ENCODE results near the gene PWP1. TPM values are rescaled to one million over a fixed set of nuclear protein-coding genes. Genes with fewer than 3 reads are reported as not detected.

The PWP1 gene
- polyA plus RNA-seq, 4 donors: 12.4 to 34.4 (median 22.0) TPM

DNA sequence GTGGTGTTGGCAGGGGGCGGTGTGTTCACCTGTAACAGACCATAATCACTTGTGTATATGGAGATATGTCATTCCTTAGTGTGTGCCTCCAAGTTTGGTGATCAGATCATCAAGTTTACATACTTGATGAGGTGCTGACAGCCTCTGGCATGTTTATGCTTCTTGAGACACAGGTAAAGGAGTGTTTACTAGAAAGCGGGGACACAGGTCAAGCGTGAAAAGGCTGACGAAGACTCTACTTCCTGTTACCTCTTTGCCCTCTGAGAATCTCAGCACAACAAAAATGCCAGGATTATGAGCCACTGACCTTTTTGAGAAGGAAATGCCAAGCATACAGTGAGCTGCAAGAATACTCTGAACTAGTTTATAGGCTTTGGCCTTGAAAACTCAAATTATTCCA lies 45.8 kb downstream of the PWP1 start:
- DNase-seq (peak in 1 of 2 donors; percentile 2), FAIRE-seq (no peak)

GRCh38 chr12:107732365-107732764 lies 46.8 kb downstream of the PWP1 start:
- no peak for FAIRE-seq
- WGBS, 3 donors: 89 to 98% (median 91%) methylated on average over 3 of the region's 3 CpGs
- H3K27me3 ChIP-seq (ENCODE audit: control insufficient read depth in 3 of 3, insufficient read depth in 3 of 3, low read length in 3 of 3): no peaks in the 10 kb centered on the region
- DNase-seq: no peak
- H3K27ac ChIP-seq (ENCODE audit: low read depth in 1 of 3, low read length in 2 of 3): no peak overlapping the region
- H3K36me3 ChIP-seq (ENCODE audit: control insufficient read depth in 3 of 3, insufficient read depth in 2 of 3, low read depth in 1 of 3, low read length in 3 of 3): peaks cover 10 to 20% (median 16%) of the 10 kb centered on the region in 3 donors
- no peak overlapping the region for H3K4me3 ChIP-seq (ENCODE audit: low read depth in 1 of 3, low read length in 3 of 3)
- H3K4me1 ChIP-seq (ENCODE audit: control insufficient read depth in 3 of 3, insufficient read depth in 2 of 3, low read depth in 1 of 3, low read length in 2 of 3): no peaks in the 10 kb centered on the region
- no peaks in the 10 kb centered on the region for H3K9me3 ChIP-seq (ENCODE audit: control insufficient read depth in 2 of 2, insufficient read depth in 1 of 2, low read depth in 1 of 2, low read length in 1 of 2)

More for the DNA sequence above, 45.8 kb downstream of the PWP1 start:
- H3K4me1 ChIP-seq (ENCODE audit: control insufficient read depth in 3 of 3, insufficient read depth in 2 of 3, low read depth in 1 of 3, low read length in 2 of 3): no peaks in the 10 kb centered on the region
- H3K27me3 ChIP-seq (ENCODE audit: control insufficient read depth in 3 of 3, insufficient read depth in 3 of 3, low read length in 3 of 3): no peaks in the 10 kb centered on the region
- WGBS, 3 donors: 66 to 89% (median 70%) methylated on average over 4 of the region's 4 CpGs
- no peak overlapping the region for H3K27ac ChIP-seq (ENCODE audit: low read depth in 1 of 3, low read length in 2 of 3)
- H3K36me3 ChIP-seq (ENCODE audit: control insufficient read depth in 3 of 3, insufficient read depth in 2 of 3, low read depth in 1 of 3, low read length in 3 of 3): peaks cover 10 to 16% (median 13%) of the 10 kb centered on the region in 3 donors
- no peaks in the 10 kb centered on the region for H3K9me3 ChIP-seq (ENCODE audit: control insufficient read depth in 2 of 2, insufficient read depth in 1 of 2, low read depth in 1 of 2, low read length in 1 of 2)
- no peak overlapping the region for H3K4me3 ChIP-seq (ENCODE audit: low read depth in 1 of 3, low read length in 3 of 3)

DNA sequence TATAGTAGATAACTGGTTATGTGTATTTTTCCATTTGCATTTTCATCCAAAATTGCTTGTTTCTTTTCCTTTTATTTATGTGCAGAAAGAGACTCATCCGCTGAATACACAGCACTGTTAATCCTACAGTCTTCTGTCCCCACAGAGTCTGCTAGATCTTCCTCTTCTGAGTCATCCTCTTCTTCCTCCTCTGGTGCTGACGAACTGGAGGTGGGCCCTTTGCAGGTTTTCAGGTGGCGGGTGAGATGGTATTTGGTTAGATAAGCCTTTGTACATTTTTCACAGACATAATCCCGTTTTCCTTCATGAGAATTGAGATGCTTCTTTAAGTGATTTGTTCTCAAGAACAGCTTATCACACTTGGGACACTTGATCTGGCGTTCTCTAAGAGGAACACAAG lies 48.5 kb downstream of the PWP1 start:
- H3K36me3 ChIP-seq (ENCODE audit: control insufficient read depth in 3 of 3, insufficient read depth in 2 of 3, low read depth in 1 of 3, low read length in 3 of 3): peaks cover 20 to 28% (median 22%) of the 10 kb centered on the region in 3 donors
- no peaks in the 10 kb centered on the region for H3K9me3 ChIP-seq (ENCODE audit: control insufficient read depth in 2 of 2, insufficient read depth in 1 of 2, low read depth in 1 of 2, low read length in 1 of 2)
- no peak for FAIRE-seq
- no peak overlapping the region for H3K4me3 ChIP-seq (ENCODE audit: low read depth in 1 of 3, low read length in 3 of 3)
- H3K27ac ChIP-seq (ENCODE audit: low read depth in 1 of 3, low read length in 2 of 3): no peak overlapping the region
- WGBS, 3 donors: 80 to 86% (median 85%) methylated on average over 5 of the region's 5 CpGs
- DNase-seq: no peak
- H3K27me3 ChIP-seq (ENCODE audit: control insufficient read depth in 3 of 3, insufficient read depth in 3 of 3, low read length in 3 of 3): no peaks in the 10 kb centered on the region
- H3K4me1 ChIP-seq (ENCODE audit: control insufficient read depth in 3 of 3, insufficient read depth in 2 of 3, low read depth in 1 of 3, low read length in 2 of 3): no peaks in the 10 kb centered on the region

- no peak overlapping the region for H3K4me3 ChIP-seq (ENCODE audit: low read depth in 1 of 3, low read length in 3 of 3)
- H3K27me3 ChIP-seq (ENCODE audit: control insufficient read depth in 3 of 3, insufficient read depth in 3 of 3, low read length in 3 of 3): no peaks in the 10 kb centered on the region
- H3K27ac ChIP-seq (ENCODE audit: low read depth in 1 of 3, low read length in 2 of 3): no peak overlapping the region
- WGBS, 3 donors: 95 to 100% (median 97%) methylated on average over 2 of the region's 2 CpGs
- H3K9me3 ChIP-seq (ENCODE audit: control insufficient read depth in 2 of 2, insufficient read depth in 1 of 2, low read depth in 1 of 2, low read length in 1 of 2): no peaks in the 10 kb centered on the region
- H3K4me1 ChIP-seq (ENCODE audit: control insufficient read depth in 3 of 3, insufficient read depth in 2 of 3, low read depth in 1 of 3, low read length in 2 of 3): no peaks in the 10 kb centered on the region
- FAIRE-seq: no peak
- peaks cover 21 to 32% (median 30%) of the 10 kb centered on the region in 3 donors for H3K36me3 ChIP-seq (ENCODE audit: control insufficient read depth in 3 of 3, insufficient read depth in 2 of 3, low read depth in 1 of 3, low read length in 3 of 3)
- DNase-seq: no peak
Observed at GRCh38 chr12:107735763-107736162, 50.2 kb downstream of the PWP1 start.

DNA sequence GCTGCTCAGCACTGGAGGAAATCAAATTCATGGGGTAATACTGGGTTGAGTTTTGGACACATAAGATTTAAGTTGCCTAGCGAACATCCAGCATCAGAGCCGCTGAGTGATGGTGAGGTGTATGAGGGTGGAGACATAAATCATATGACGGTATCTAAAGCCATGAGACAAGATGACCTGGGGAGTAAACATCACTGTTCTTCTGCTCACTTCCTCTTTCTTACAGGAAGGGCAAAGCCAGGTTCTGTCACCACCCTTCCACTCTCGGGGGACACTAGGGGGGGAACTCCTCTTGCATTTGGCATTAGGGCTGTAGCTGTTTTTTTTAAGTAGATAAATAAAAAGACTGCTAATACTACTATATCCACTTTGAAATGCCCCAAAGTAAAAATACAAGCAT lies 51.3 kb downstream of the PWP1 start:
- Histone ChIP-seq H3K9me3 (ENCODE audit: control insufficient read depth in 2 of 2, insufficient read depth in 1 of 2, low read depth in 1 of 2, low read length in 1 of 2) (no peaks in the 10 kb centered on the region), H3K36me3 (ENCODE audit: control insufficient read depth in 3 of 3, insufficient read depth in 2 of 3, low read depth in 1 of 3, low read length in 3 of 3) (peaks cover 23 to 37% (median 34%) of the 10 kb centered on the region in 3 donors), H3K4me3 (ENCODE audit: low read depth in 1 of 3, low read length in 3 of 3) (no peak overlapping the region), H3K27ac (ENCODE audit: low read depth in 1 of 3, low read length in 2 of 3) (no peak overlapping the region), H3K27me3 (ENCODE audit: control insufficient read depth in 3 of 3, insufficient read depth in 3 of 3, low read length in 3 of 3) (no peaks in the 10 kb centered on the region), H3K4me1 (ENCODE audit: control insufficient read depth in 3 of 3, insufficient read depth in 2 of 3, low read depth in 1 of 3, low read length in 2 of 3) (no peaks in the 10 kb centered on the region)
- 83 to 93% (median 84%) methylated on average over 4 of the region's 4 CpGs for WGBS, 3 donors
- no peak for FAIRE-seq
- DNase-seq: no peak

DNA sequence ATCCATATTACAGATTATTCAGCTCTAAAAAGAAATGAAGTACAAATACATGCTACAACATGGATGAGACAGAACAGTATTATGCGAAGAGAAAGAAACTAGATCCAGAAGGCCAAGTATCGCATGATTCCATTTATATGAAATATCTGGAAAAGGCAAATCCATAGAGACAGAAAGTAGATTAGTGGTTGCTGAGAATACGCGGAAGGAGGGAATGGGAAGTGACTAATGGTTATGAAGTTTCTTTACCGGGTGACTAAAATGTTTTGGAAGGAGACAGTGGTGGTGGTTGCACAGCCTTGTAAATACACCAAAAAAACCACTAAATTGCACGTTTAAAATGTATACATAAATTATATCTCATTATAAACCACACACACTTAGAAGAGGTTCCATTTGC lies 62.9 kb downstream of the PWP1 start:
- Histone ChIP-seq H3K9me3 (ENCODE audit: control insufficient read depth in 2 of 2, insufficient read depth in 1 of 2, low read depth in 1 of 2, low read length in 1 of 2) (no peaks in the 10 kb centered on the region), H3K4me1 (ENCODE audit: control insufficient read depth in 3 of 3, insufficient read depth in 2 of 3, low read depth in 1 of 3, low read length in 2 of 3) (no peaks in the 10 kb centered on the region), H3K27ac (ENCODE audit: low read depth in 1 of 3, low read length in 2 of 3) (no peak overlapping the region), H3K36me3 (ENCODE audit: control insufficient read depth in 3 of 3, insufficient read depth in 2 of 3, low read depth in 1 of 3, low read length in 3 of 3) (peaks cover 7 to 45% (median 45%) of the 10 kb centered on the region in 3 donors), H3K4me3 (ENCODE audit: low read depth in 1 of 3, low read length in 3 of 3) (no peak overlapping the region), H3K27me3 (ENCODE audit: control insufficient read depth in 3 of 3, insufficient read depth in 3 of 3, low read length in 3 of 3) (no peaks in the 10 kb centered on the region)
- WGBS, 3 donors: 76 to 86% (median 81%) methylated on average over 6 of the region's 6 CpGs
- DNase-seq (no peak), FAIRE-seq (no peak)

DNA sequence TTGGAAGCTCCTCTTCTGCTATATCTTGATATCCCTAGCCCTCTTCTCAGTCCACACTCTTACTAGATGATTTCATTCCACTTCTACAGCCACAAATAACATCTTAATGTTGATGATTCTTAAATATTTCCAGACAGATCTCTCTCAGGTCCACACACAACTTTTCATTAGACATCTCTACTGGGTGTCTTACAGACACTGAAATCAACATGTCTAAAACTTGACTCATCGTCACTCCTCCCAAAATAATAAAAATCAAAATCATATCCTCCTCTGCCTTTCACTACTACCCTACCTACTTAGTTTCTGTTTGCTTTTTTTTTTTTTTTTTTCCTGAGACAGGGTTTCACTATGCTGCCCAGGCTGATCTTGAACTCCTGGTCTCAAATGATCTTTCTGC lies 63.5 kb downstream of the PWP1 start:
- no peak for DNase-seq
- no peaks in the 10 kb centered on the region for H3K4me1 ChIP-seq (ENCODE audit: control insufficient read depth in 3 of 3, insufficient read depth in 2 of 3, low read depth in 1 of 3, low read length in 2 of 3)
- no peak overlapping the region for H3K4me3 ChIP-seq (ENCODE audit: low read depth in 1 of 3, low read length in 3 of 3)
- no peaks in the 10 kb centered on the region for H3K9me3 ChIP-seq (ENCODE audit: control insufficient read depth in 2 of 2, insufficient read depth in 1 of 2, low read depth in 1 of 2, low read length in 1 of 2)
- no peak for FAIRE-seq
- H3K36me3 ChIP-seq (ENCODE audit: control insufficient read depth in 3 of 3, insufficient read depth in 2 of 3, low read depth in 1 of 3, low read length in 3 of 3): peaks cover 7 to 48% (median 41%) of the 10 kb centered on the region in 3 donors
- H3K27me3 ChIP-seq (ENCODE audit: control insufficient read depth in 3 of 3, insufficient read depth in 3 of 3, low read length in 3 of 3): no peaks in the 10 kb centered on the region
- H3K27ac ChIP-seq (ENCODE audit: low read depth in 1 of 3, low read length in 2 of 3): no peak overlapping the region
- 91 to 100% (median 93%) methylated on average over 1 of the region's 1 CpG for WGBS, 3 donors

DNA sequence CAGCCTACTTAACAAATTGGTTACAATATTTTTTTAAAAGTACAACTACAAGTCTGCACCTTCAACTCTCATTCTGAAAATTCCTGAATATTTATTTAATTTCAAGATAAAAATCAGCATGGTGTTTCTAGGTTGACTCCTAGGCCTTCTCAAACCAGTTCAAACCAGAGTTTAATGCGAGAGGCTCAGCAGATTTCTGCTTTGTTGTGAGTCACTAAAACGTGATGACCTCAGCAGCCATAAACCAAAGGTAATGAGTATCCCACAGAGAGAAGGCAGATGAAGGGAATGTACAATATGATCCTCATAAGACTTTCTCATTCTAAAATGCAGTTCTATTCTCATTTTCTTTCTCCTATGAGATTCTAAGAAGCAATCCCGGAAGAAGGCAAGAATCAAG lies 73.8 kb downstream of the PWP1 start:
- FAIRE-seq (no peak), DNase-seq (peak; percentile 93 to 95)
- H3K36me3 ChIP-seq (ENCODE audit: control insufficient read depth in 3 of 3, insufficient read depth in 2 of 3, low read depth in 1 of 3, low read length in 3 of 3): peaks cover 2 to 20% (median 6%) of the 10 kb centered on the region in 3 donors
- peaks cover 5 to 6% (median 6%) of the 10 kb centered on the region in 3 donors for H3K4me1 ChIP-seq (ENCODE audit: control insufficient read depth in 3 of 3, insufficient read depth in 2 of 3, low read depth in 1 of 3, low read length in 2 of 3)
- H3K4me3 ChIP-seq (ENCODE audit: low read depth in 1 of 3, low read length in 3 of 3): peak overlapping the region in 2 of 3 donors; percentile 84 to 90
- WGBS, 3 donors: 11 to 31% (median 14%) methylated on average over 3 of the region's 3 CpGs
- H3K9me3 ChIP-seq (ENCODE audit: control insufficient read depth in 2 of 2, insufficient read depth in 1 of 2, low read depth in 1 of 2, low read length in 1 of 2): no peaks in the 10 kb centered on the region
- H3K27ac ChIP-seq (ENCODE audit: low read depth in 1 of 3, low read length in 2 of 3): peak overlapping the region in 2 of 3 donors; percentile 85 to 96
- peaks cover 0 to 4% (median 0%) of the 10 kb centered on the region in 3 donors for H3K27me3 ChIP-seq (ENCODE audit: control insufficient read depth in 3 of 3, insufficient read depth in 3 of 3, low read length in 3 of 3)

- FAIRE-seq (no peak), DNase-seq (peak; percentile 41 to 72)
- H3K36me3 ChIP-seq (ENCODE audit: control insufficient read depth in 3 of 3, insufficient read depth in 2 of 3, low read depth in 1 of 3, low read length in 3 of 3): peaks cover 2 to 15% (median 2%) of the 10 kb centered on the region in 3 donors
- peaks cover 0 to 5% (median 0%) of the 10 kb centered on the region in 3 donors for H3K27me3 ChIP-seq (ENCODE audit: control insufficient read depth in 3 of 3, insufficient read depth in 3 of 3, low read length in 3 of 3)
- peaks cover 5 to 6% (median 6%) of the 10 kb centered on the region in 3 donors for H3K4me1 ChIP-seq (ENCODE audit: control insufficient read depth in 3 of 3, insufficient read depth in 2 of 3, low read depth in 1 of 3, low read length in 2 of 3)
- H3K9me3 ChIP-seq (ENCODE audit: control insufficient read depth in 2 of 2, insufficient read depth in 1 of 2, low read depth in 1 of 2, low read length in 1 of 2): no peaks in the 10 kb centered on the region
- H3K4me3 ChIP-seq (ENCODE audit: low read depth in 1 of 3, low read length in 3 of 3): peak overlapping the region; percentile 84 to 99 (median 90)
- peak overlapping the region; percentile 85 to 96 (median 92) for H3K27ac ChIP-seq (ENCODE audit: low read depth in 1 of 3, low read length in 2 of 3)
- 0 to 2% (median 1%) methylated on average over 29 to 30 of the region's 30 CpGs for WGBS, 3 donors
Observed at GRCh38 chr12:107760207-107760808, 74.7 kb downstream of the PWP1 start.

Data from small intestine (tissue), 7 donors.